GM21367 (cell line): ENCODE results near the gene LAMB4.
"Not testable (repeated sequence)": the region's sequence is repeated elsewhere in the genome, so short reads cannot be mapped to it uniquely, and the experiment has no call there.

ENCODE experiments used
- ATAC-seq: cut with Tn5 transposase; IDR thresholded peaks from one replicate; pipeline ENCODE4 v1.9.1; 2021; ENCODE audit not compliant: unreplicated experiment

Gene LAMB4

DNA sequence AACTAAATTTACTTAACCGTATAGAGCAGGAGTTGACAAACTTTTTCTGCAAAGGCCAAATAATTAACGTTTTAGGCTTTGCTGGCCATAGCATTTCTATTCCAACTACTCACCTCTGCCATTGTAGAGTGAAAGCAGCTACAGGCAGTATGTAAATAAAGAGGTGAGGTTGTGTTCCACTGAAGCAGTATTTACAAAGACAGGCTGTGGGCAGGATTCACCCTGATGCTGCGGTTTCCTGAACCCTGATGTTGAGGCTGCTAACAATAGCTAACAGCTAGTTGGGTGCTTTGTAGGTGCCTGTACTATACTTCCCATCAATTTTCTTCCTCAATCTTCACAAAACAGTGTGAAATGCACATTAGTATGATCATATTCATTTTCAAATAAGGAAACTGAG, 80.2 kb downstream of the LAMB4 start:
- ATAC-seq = no peak

GRCh38 chr7:108048422-108048821, 81.7 kb downstream of the LAMB4 start:
- ATAC-seq = no peak

GRCh38 chr7:108046952-108047506, 83.1 kb downstream of the LAMB4 start:
- ATAC-seq = no peak

DNA sequence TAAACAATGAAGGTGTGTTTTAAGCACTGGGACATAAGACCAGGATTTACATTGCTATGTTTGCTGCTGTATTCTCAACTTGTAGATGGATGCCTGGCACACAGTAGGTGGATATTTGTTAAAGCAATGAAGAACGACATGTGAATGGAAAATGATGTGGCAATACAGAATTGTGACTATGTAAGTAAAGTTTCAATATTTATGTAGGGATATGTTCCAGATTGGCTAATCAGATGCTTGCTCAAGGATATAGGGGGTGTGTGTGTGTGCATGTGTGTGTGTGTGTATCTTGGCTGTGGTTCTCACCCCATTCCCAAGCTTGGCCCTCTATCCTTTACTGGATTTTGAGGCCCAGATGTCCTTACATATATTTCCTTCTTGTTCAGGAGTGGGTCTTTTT, 84.5 kb downstream of the LAMB4 start:
- ATAC-seq = no peak

- no peak for ATAC-seq
Observed at GRCh38 chr7:108045154-108045553, 85.0 kb downstream of the LAMB4 start.

GRCh38 chr7:108044345-108044744, 85.8 kb downstream of the LAMB4 start:
- ATAC-seq = no peak

- ATAC-seq = no peak
Observed at GRCh38 chr7:108038986-108039385, 91.2 kb downstream of the LAMB4 start.

- no peak for ATAC-seq
Observed at GRCh38 chr7:108037741-108038140, 92.4 kb downstream of the LAMB4 start.

DNA sequence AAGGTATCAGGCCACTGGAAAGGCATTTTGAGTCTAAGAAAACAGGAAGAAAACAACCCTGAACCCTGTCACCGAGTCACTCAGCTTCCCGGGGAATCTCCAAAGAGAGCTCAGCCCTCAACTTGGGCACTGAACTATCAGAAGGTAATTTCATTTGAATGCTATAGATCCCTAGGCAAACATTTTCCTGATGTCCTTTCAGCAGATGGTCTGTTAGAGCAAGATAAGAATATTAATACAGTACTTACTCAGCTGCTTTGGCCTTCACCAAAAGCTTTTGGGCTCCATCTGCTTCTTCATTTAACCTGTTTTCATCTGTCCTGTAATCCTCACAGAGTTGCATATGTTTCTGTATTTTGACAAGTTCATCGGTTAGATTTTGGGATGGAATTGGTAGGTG, 93.0 kb downstream of the LAMB4 start:
- no peak for ATAC-seq

GRCh38 chr7:108034586-108034985, 95.6 kb downstream of the LAMB4 start:
- no peak for ATAC-seq

DNA sequence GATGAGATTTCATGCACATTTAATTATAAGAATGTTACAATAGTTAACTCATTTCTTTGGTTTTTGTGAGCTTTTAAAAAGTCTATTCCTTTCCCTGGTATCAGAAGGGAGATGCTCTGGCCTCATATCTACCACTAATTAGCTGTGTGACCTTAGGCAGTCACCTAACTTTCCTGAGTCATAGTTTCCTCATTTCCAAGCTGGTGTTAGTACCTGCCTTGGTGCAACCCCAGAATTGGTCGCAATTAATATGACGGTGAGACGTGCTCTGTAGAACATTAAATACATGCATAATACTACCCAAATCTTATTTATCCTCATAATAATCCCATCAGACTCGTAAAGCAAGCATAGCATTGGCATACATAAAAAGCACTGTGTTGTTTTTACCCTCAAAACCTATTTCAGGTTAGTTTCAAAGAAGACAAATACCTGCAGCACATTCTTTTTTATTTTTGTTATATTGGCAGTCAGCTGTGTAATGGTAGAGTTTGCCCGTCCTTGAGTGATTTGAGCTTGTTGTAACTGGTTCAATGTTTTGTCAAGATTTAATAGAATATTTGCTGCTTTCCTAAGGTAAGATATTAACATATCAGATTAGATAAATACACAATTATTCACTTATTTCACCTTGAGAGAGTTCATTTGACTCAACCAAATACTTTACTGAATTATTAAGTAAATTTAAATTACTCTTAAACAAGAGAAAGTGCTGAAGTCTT, 96.2 kb downstream of the LAMB4 start:
- no peak for ATAC-seq

DNA sequence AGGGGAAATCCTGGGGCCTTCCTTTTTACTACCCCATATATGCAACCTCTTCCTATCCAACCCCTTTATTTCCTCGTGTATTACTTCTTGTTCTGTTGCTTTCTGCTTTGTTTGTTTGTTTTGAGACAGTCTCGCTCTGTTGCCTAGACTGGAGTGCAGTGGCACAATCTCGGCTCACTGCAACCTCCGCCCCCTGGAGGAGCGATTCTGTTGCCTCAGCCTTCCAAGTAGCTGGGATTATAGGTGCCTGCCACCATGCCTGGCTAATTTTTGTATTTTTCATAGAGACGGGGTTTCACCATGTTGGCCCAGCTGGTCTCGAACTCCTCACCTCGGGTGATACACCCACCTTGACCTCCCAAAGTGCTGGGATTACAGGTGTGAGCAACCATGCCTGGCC, 96.9 kb downstream of the LAMB4 start:
- ATAC-seq = not testable (repeated sequence)

GRCh38 chr7:108030516-108030915, 99.6 kb downstream of the LAMB4 start:
- no peak for ATAC-seq

GRCh38 chr7:108029034-108029433, 101.1 kb downstream of the LAMB4 start:
- no peak for ATAC-seq

DNA sequence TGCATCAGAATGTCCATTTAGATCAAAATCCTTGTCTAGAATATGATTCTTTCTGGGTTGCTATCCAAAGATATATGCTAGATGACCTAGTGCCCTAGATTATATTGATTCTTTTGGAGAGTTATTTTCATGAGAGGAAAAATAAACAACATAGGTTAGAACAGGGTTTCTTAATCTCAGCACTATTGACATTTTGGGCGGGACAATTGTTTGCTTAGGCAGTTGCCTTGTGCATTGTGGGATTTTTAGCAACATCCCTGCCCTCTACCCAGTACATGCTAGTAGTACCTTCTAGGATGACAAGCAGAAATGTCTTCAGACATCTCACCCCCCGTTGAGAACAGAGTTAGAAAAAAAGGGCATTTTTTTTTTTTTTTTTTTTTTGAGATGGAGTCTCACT, 102.0 kb downstream of the LAMB4 start:
- no peak for ATAC-seq

GRCh38 chr7:108027239-108027638, 102.9 kb downstream of the LAMB4 start:
- ATAC-seq = no peak

DNA sequence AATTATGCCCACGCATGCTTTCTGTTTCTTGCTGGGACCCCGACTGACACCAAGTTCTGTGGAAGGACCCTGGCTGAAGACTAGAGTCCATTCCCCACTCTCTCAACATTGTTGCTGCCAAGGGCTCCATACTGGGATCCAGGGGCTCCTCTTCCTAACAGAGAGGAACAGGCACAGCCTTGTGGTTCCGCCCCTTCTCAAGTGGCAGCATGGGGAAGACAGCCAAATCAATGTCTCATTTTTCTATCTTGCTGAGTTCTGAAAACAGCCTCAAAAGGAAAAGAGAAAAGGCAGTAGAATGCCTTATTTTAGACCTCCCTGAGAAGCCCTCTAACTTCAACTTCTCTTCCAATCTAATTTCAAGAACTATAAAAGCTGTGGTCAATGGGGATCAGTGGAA, 103.5 kb downstream of the LAMB4 start:
- ATAC-seq = no peak

DNA sequence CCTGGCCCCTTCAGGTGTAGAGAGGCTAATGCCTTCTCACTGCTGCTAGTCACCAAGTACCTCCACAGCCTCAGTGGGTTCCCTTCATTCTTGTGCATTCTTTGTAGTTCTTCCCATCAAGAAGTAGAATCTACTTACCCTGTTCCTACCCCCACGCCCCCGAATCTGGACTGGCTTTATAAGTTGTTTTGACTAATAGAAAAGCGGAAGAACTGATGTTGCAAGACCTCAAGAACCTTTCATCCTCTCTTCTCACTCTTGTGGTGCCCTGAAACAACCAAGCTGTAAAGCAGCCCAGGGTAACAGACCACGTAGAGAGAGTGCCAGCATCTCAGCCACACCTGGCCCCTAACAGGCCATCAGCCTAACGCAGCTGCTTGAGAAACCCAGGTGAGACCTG, 104.0 kb downstream of the LAMB4 start:
- ATAC-seq = no peak

DNA sequence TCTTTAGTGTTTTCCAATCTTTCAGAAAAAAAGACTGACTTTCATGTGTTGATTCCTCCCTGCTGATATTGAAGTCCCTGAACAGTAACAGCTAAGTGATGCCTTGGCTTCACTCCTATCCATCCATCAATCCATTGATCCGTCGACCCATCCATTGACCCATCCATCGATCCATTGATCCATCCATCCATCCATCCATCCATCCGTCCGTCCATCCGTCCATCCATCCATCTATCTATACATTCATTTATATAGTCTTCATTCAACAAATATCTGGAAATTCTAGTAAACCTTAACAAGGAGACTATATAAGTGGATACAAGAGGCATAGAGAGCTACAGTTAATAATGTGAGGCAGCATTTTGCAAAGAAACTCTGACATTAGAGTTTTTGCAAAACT, 105.6 kb downstream of the LAMB4 start:
- ATAC-seq = no peak

DNA sequence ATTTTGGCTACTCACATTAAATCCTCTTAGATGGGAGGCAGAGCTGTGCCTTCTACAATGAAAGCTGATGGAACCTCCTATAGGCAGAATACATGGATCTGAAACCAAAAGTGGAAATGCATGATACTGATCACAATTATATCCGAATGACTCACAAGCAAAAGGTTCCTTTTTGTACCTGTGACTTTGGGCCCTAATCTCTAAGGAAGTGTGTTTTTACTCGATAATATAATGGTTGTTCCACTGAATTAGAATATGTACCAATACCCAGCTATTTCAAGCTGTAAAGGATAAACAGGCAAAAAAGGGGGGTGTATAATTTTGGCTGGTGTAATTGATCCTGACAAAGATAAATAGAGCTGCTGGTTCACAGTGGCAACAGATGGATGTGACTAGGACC, 109.6 kb downstream of the LAMB4 start:
- ATAC-seq = no peak

- ATAC-seq = no peak
Observed at GRCh38 chr7:108018668-108019067, 111.5 kb downstream of the LAMB4 start.

DNA sequence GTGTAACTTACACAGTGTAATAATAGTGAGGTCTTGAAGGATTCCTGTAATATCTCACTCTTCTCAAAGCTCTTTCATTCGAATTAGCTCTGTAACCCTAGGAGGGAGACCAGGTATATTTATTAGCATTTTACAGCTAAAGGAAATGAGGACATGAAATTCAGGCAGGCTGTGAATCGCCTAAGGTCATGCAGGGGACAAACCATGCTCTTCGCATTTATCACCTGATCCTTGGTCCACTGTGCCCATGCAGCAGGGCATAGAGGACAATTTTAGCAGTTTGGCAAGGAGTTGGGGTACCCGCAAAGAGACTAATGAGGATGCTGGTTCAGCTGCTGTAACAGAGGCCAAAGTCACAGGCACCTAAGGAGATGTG, 112.4 kb downstream of the LAMB4 start:
- no peak for ATAC-seq
